ENCODE data around the gene IPO7. TPM values are rescaled to one million over a fixed set of nuclear protein-coding genes. Genes with fewer than 3 reads are reported as not detected.

Gene IPO7
- total and polyA plus RNA-seq, 2 of the 13 experiments (the other 11 are each of a cell fraction or from before 2014, with no cell fraction given) = 59.4 to 98.4 TPM

- TF ChIP-seq, protein P1, sequence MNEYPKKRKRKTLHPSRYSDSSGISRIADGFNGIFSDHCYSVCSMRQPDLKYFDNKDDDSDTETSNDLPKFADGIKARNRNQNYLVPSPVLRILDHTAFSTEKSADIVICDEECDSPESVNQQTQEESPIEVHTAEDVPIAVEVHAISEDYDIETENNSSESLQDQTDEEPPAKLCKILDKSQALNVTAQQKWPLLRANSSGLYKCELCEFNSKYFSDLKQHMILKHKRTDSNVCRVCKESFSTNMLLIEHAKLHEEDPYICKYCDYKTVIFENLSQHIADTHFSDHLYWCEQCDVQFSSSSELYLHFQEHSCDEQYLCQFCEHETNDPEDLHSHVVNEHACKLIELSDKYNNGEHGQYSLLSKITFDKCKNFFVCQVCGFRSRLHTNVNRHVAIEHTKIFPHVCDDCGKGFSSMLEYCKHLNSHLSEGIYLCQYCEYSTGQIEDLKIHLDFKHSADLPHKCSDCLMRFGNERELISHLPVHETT (CRISPR knock-in tag; conservative IDR thresholded peaks at IDR 0.05) = peak; percentile 46; the same call in 1 of the 2 replicates
- TF ChIP-seq SRSF9 (IDR thresholded peaks at IDR 0.05; ENCODE audit: borderline replicate concordance, insufficient read depth, low read depth, low read length, poor library complexity, severe bottlenecking) (no peak), ESRRA (CRISPR knock-in tag; IDR thresholded peaks at IDR 0.05; ENCODE audit: low read depth) (no peak; the same call in 1 of the 2 replicates), SALL2 (CRISPR knock-in tag; IDR thresholded peaks at IDR 0.05) (peak; percentile 62), ZNF670 (CRISPR knock-in tag; IDR thresholded peaks at IDR 0.05; ENCODE audit: borderline replicate concordance) (no peak; the same call in 1 of the 2 replicates)
Observed at GRCh38 chr11:9460322-9461062, 76.0 kb downstream of the IPO7 start, which contains the start of gene ZNF143 (continued).

DNA sequence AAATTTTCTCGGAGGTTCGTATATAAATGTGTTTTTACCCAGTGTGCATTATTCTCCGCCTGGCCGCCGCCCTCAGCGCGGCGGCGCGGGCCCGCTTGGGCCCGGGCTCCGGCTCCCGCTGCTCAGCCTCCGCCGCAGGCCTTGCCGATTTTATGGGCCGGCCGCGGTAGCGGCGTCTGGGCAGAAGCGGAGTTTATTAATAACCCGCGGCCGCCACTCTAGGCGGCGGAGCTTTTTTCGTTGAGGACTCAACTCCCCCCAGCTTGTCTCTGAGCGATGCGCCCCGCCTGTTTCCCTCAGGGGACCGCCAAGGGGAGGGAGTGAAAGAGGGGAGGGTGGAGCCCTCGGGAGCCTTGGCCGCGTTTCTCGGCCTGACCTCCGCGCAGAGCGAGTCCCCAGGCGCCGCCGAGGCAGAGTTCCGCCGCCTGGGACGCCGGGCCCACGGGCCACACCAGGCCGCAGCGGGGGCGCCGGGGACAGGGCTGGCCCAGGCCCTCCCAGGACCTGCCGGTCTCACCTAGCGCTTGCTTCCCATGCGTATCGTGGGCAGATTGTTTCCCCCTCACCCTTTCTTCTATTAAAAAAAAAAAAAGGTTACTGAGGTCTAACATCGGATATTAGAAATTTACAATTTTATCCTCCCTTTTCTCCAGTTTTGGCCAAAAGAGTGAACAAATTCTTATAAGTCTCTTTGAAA lies 76.8 kb downstream of the IPO7 start:
- Histone ChIP-seq H3K9me3 (ENCODE audit: low read length) (no peaks in the 10 kb centered on the region), H3K4me3 (replicated peaks in 1 of 3; ENCODE audit: insufficient read depth in 1 of 3, low read depth in 2 of 3, low read length in 3 of 3) (peak overlapping the region; percentile 82 to 93 (median 84)), H4K20me1 (ENCODE audit: insufficient read depth, low read length) (no peaks in the 10 kb centered on the region), H3K27me3 (ENCODE audit: control insufficient read depth in 1 of 2, insufficient read depth in 2 of 2, low read length in 2 of 2) (no peaks in the 10 kb centered on the region; a peak in 1 of 5 replicates), H3K27ac (ENCODE audit: extremely low read length, insufficient read depth, low read length) (peak overlapping the region; percentile 99), H3K36me3 (replicated peaks in 1 of 2; ENCODE audit: control insufficient read depth in 1 of 2, insufficient read depth in 2 of 2, low read length in 2 of 2) (no peaks in the 10 kb centered on the region), H3K79me2 (ENCODE audit: insufficient read depth, low read length) (peaks cover 51% of the 10 kb centered on the region), H3K9ac (ENCODE audit: insufficient read depth, low read depth, low read length) (peak overlapping the region; percentile 97), H2AFZ (ENCODE audit: low read length) (no peak overlapping the region), H3K4me1 (ENCODE audit: insufficient read depth, low read length) (peaks cover 22% of the 10 kb centered on the region), H3K4me2 (ENCODE audit: low read depth, low read length) (peak overlapping the region; percentile 78)
- ChIA-PET POLR2A (interaction anchor here (0.7 to 3.4 kb wide), 45 partner anchors 12 to 844 kb away, joined by 3 to 37 read pairs (median 5); partner anchors contain the start of genes ADM, DENND5A, IPO7 and TMEM41B), CTCF (ENCODE audit: low intra/inter-chr PET ratio, low total read pairs) (no interaction called here)
- 3% methylated on average over 5 of the region's 57 CpGs for WGBS (ENCODE audit: low lambda C conversion rate)
- intact Hi-C loops (cut with micrococcal nuclease; ENCODE audit: unreplicated experiment) (loop anchor here (1.0 to 5.0 kb wide), 4 partner anchors 46 to 846 kb away; partner anchors contain the start of genes ADM and WEE1), in situ Hi-C loops (cut with HindIII; ENCODE audit: extremely low pct_ligation_motif_present, low pct_unique_long_range_greater_than_20kb) (no loop called here)
- peak; percentile 84 for DNase-seq (ENCODE audit: low spot score)
- no peak for FAIRE-seq
- BruUV-seq (replicated peaks) = no TSS peak
- ATAC-seq = peak; percentile 83
- TF ChIP-seq, protein P2, sequence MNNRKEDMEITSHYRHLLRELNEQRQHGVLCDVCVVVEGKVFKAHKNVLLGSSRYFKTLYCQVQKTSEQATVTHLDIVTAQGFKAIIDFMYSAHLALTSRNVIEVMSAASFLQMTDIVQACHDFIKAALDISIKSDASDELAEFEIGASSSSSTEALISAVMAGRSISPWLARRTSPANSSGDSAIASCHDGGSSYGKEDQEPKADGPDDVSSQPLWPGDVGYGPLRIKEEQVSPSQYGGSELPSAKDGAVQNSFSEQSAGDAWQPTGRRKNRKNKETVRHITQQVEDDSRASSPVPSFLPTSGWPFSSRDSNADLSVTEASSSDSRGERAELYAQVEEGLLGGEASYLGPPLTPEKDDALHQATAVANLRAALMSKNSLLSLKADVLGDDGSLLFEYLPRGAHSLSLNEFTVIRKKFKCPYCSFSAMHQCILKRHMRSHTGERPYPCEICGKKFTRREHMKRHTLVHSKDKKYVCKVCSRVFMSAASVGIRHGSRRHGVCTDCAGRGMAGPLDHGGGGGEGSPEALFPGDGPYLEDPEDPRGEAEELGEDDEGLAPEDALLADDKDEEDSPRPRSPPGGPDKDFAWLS (CRISPR knock-in tag; IDR thresholded peaks at IDR 0.05; ENCODE audit: borderline replicate concordance) = no peak
- TF ChIP-seq, protein P3, sequence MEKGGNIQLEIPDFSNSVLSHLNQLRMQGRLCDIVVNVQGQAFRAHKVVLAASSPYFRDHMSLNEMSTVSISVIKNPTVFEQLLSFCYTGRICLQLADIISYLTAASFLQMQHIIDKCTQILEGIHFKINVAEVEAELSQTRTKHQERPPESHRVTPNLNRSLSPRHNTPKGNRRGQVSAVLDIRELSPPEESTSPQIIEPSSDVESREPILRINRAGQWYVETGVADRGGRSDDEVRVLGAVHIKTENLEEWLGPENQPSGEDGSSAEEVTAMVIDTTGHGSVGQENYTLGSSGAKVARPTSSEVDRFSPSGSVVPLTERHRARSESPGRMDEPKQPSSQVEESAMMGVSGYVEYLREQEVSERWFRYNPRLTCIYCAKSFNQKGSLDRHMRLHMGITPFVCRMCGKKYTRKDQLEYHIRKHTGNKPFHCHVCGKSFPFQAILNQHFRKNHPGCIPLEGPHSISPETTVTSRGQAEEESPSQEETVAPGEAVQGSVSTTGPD (CRISPR knock-in tag; IDR thresholded peaks at IDR 0.05) = no peak
- TF ChIP-seq ZNF773 (CRISPR knock-in tag; IDR thresholded peaks at IDR 0.05; ENCODE audit: borderline replicate concordance) (peak; percentile 25; the same call in 1 of the 2 replicates), SNAPC5 (CRISPR knock-in tag; IDR thresholded peaks at IDR 0.05; ENCODE audit: borderline replicate concordance) (no peak), ZNF891 (CRISPR knock-in tag; IDR thresholded peaks at IDR 0.05) (0 out of 2 replicates have a peak, but pooled peaks have one; percentile 42), ZMYM2 (CRISPR knock-in tag; IDR thresholded peaks at IDR 0.05) (no peak), ZNF713 (CRISPR knock-in tag; IDR thresholded peaks at IDR 0.05) (no peak), ZFP91 (CRISPR knock-in tag; IDR thresholded peaks at IDR 0.05; ENCODE audit: borderline replicate concordance) (peak; percentile 16; the same call in 1 of the 2 replicates)

Measured in HepG2 (cell line).